DMS53 treated with DMSO at 0.1 percent for 48 hours (cell line): ENCODE measurements around the gene NCBP1.

ENCODE experiments used
- DNase-seq: peaks from one replicate; lab custom pipeline; 2025; ENCODE audit not compliant: unreplicated experiment; lab: John Stamatoyannopoulos, UW

The NCBP1 gene

DNA sequence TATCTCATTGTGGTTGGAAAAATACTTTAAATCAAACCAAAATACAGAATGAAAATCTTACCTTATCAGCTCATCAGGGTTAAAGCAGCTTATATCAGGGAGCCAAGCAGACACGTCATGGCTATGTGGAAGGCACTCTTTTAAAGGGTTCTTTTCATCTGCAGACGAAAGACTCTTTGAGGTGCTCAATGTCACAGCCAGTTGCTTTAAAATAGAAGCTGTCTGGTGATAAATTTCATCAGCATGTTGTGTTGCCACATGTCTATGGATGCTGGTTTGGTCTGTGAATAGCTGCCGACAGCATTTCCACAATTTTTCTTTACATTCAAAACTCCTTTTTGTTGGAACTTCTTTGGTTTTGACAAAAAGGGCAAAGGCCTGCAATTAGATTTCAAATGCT is 8.0 kb upstream of the NCBP1 start:
- no peak for DNase-seq

DNA sequence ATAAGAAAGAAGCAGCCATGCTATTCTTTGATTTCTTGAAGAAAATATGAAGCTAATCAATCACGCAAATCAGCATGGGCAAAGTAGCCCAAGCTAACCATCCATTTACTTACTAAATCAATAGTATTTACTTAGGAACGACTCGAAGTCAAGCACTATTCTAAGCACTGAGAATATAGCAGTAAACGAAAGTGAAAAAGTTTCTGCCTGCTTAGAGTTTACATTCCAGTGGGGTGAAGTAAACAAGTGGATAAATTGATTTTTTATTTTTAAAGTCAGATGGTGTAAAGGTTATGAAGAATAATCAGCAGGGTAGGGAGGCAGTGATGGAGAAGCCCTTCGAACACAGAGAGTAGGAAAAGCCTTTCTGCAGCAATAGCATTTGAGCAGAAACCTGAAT is 6.0 kb upstream of the NCBP1 start:
- DNase-seq = no peak

GRCh38 chr9:97628668-97629067 is 5.0 kb upstream of the NCBP1 start:
- no peak for DNase-seq

- no peak for DNase-seq
Observed at GRCh38 chr9:97629156-97629555, 4.5 kb upstream of the NCBP1 start.

- DNase-seq = no peak
Observed at GRCh38 chr9:97630591-97630990, 3.0 kb upstream of the NCBP1 start.

GRCh38 chr9:97632248-97632984 is 1.2 kb upstream of the NCBP1 start:
- peak; percentile 82 for DNase-seq

- no peak for DNase-seq
Observed at GRCh38 chr9:97633859-97634490, 354 bp downstream of the NCBP1 start.

GRCh38 chr9:97635026-97635425 is 1.4 kb downstream of the NCBP1 start:
- DNase-seq = no peak

- no peak for DNase-seq
Observed at GRCh38 chr9:97636903-97637302, 3.3 kb downstream of the NCBP1 start.

GRCh38 chr9:97638666-97639065 is 5.0 kb downstream of the NCBP1 start:
- DNase-seq = no peak

- DNase-seq = no peak
Observed at GRCh38 chr9:97640325-97640724, 6.7 kb downstream of the NCBP1 start.

DNA sequence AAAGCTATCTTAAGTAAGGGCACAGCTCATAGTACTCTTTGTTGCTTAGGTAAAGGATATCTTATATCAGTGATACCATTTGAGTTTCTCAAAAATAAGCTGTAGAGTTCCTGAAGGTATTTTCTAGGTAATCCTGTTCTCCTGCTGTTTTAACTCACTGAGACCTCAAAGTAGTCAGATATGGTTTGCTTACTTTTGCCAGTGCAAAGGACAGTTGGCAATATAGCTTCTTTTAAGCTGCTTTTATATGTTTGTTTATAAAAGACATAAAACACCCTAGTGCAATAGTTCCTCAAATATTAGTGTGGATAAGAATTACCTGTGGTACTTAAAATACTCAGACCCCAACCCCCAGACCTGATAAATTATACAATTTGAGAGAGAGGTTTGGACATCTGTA is 12.1 kb downstream of the NCBP1 start:
- DNase-seq = no peak

- DNase-seq = no peak
Observed at GRCh38 chr9:97647996-97648395, 14.4 kb downstream of the NCBP1 start.

DNA sequence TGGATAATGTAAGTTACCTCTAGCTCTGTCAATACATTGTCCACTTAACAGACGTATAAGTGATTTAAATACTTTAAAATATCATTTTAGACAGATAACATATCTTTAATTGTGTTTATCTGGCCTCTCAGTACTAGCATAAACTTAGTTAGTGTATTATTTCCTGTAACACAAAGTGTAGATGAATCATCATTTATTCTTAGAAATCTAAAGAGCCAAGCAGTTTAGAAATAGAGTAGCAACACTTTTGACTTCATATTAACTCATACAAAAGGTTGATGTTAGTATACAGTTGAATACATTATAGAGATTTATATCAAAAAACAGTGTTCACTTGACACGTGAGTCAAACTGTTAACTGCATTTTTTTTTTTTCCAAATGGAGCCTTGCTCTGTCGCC is 18.0 kb downstream of the NCBP1 start:
- DNase-seq = no peak

DNA sequence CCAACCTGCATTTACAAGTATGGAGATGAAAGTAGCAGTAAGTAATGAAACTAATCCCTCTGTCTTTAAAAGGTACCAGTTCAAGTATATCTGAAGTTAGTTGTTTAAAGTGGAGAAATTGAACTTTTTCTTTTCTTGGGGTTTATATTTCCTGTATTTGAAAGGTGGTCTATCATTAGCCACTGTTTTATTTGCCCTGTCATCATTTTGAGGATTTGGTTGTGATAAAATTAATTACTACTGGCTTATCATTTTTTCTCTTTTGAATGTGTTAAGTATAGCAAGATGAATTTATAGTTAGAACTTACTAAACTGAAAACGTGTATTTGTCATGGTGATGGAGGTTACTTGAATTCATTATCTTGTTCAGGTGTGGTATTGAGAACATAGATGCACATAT is 25.1 kb downstream of the NCBP1 start:
- DNase-seq = no peak

- no peak for DNase-seq
Observed at GRCh38 chr9:97659771-97660170, 26.1 kb downstream of the NCBP1 start.

GRCh38 chr9:97660340-97660739 is 26.7 kb downstream of the NCBP1 start:
- no peak for DNase-seq

DNA sequence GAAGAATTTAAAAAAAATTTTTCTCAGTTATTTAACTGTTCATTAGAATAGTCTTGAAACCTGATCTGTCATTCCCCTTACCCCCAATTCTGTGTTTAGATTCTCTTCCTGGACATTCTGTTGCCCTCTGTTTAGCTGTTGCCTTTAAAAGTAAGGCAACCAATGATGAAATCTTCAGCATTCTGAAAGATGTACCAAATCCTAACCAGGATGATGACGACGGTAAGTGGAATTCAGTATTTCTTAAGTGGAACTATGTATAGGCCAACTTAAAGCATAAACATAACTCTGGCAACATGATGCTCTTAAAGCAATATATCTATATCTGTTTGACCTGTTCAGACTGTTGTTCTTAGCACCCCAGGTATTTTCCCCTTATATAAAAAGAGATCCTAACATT is 27.2 kb downstream of the NCBP1 start:
- no peak for DNase-seq

- DNase-seq = no peak
Observed at GRCh38 chr9:97665742-97666141, 32.1 kb downstream of the NCBP1 start.

- DNase-seq = no peak
Observed at GRCh38 chr9:97666907-97667686, 33.5 kb downstream of the NCBP1 start.

DNA sequence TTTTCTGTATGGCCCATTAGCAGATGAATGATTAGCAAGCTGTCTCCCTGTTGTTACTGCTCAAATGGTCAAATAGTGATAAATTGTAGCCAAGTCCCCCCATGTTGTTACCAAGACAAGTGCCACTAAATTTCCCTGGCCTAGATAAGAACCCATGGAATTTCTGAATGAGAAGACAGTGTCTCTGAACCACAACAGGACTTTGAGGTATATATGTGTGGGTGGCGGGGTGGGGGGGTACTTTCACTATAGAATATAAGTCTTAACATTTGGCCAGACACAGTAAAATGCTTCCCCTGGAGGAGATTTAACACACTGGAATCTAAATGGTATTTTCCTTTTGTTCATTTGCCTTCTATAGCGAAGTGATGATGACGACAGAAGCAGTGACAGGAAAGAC is 34.9 kb downstream of the NCBP1 start:
- DNase-seq = no peak

DNA sequence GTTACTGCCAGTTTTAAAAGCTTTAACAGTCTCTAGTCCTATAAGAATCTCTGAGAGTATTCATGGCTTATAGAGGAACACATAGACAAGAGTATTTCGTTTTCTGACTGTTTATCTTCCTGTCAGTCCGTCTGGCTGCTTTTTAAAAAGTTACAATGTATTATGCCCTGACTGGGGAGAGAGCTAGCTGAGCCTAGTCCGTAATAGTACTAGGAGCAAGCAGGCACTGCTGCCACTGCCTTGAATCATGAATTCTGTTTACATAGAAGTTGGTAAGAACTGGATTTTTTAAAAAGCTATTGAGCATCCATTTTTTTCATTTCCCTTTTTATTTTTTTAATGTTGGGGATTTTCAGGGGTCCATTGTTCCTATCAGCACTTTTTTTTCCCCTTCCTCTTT is 37.0 kb downstream of the NCBP1 start:
- no peak for DNase-seq
